Hepatocyte (in vitro differentiated cells): Measurements from ENCODE around the gene LCE3D.

Source experiments
- CTCF ChIP-seq: fragments of 200-600 bp; sonication (generic); IDR thresholded peaks from 2 replicates; pipeline ENCODE4 v1.5.1; 2016; ENCODE audit warnings: antibody characterized with exemption, mild to moderate bottlenecking; ENCODE audit not compliant: poor library complexity
- EZH2 ChIP-seq: fragments of 200-600 bp; sonication (generic); IDR thresholded peaks from 2 replicates; pipeline ENCODE4 v1.6.1; 2016; ENCODE audit warnings: antibody characterized with exemption, mild to moderate bottlenecking, borderline replicate concordance

GRCh38 chr1:152622803-152623202, 42.5 kb upstream of the LCE3D start, which contains the start of gene LCE3A:
- TF ChIP-seq CTCF = no peak
- TF ChIP-seq EZH2 = no peak
